Mesodermal cell (in vitro differentiated cells): ENCODE measurements around the gene ANGEL2.

Experiments
- H3K27ac ChIP-seq: 2 replicates; pipeline ENCODE4 v1.7.0; 2013; ENCODE audit warnings: mild to moderate bottlenecking, low read depth, low read length, moderate library complexity; ENCODE audit not compliant: severe bottlenecking
- H3K36me3 ChIP-seq: 2 replicates; pipeline ENCODE4 v1.7.1; 2013; ENCODE audit warnings: mild to moderate bottlenecking, low read length, moderate library complexity; ENCODE audit not compliant: control insufficient read depth, insufficient read depth
- H3K4me1 ChIP-seq: one replicate; pipeline ENCODE4 v1.7.1; 2013; ENCODE audit warnings: mild to moderate bottlenecking, low read length; ENCODE audit not compliant: insufficient read depth, control insufficient read depth, poor library complexity, severe bottlenecking
- H3K4me3 ChIP-seq: 2 replicates; pipeline ENCODE4 v1.7.0; 2013; ENCODE audit warnings: low read length, control low read depth, mild to moderate bottlenecking; ENCODE audit not compliant: insufficient read depth, poor library complexity, severe bottlenecking; ENCODE audit errors: extremely low read depth
- H3K9me3 ChIP-seq: 2 replicates; pipeline ENCODE4 v1.7.1; 2013; ENCODE audit warnings: mild to moderate bottlenecking, low read length, moderate library complexity; ENCODE audit not compliant: control insufficient read depth
- WGBS, 2 experiments: methylation state at CpG; one replicate each; pipeline ENCODE4 v1.1.5; 2013; ENCODE audit warnings: missing lambda C conversion rate in 2 of 2; ENCODE audit not compliant: insufficient coverage in 2 of 2; 5-methylcytosine and 5-hydroxymethylcytosine counted together

ANGEL2 gene

GRCh38 chr1:212950243-212951125, 65.2 kb downstream of the ANGEL2 start, which contains the start of gene VASH2:
Gene VASH2 (plus strand): TSS chr1:212950541. CDS start chr1:212951543, 1,002 bp downstream.
- 0 to 1% methylated on average over 40 to 53 of the region's 61 CpGs for whole genome bisulfite sequencing, 2 experiments
- no peaks in the 10 kb centered on the region for H3K9me3 ChIP-seq
- peaks cover 9% of the 10 kb centered on the region for H3K36me3 ChIP-seq
- peak within 1 kb of the TSS; percentile 68 for H3K4me3 ChIP-seq
- no peak within 1 kb of the TSS for H3K27ac ChIP-seq
- no peaks in the 10 kb centered on the region for H3K4me1 ChIP-seq

- Histone ChIP-seq H3K4me3 (peak overlapping the region; percentile 68), H3K36me3 (peaks cover 9% of the 10 kb centered on the region), H3K27ac (no peak overlapping the region), H3K9me3 (no peaks in the 10 kb centered on the region), H3K4me1 (no peaks in the 10 kb centered on the region)
- 43 to 44% methylated on average over 1 of the region's 2 CpGs for WGBS, 2 experiments
Measured at GRCh38 chr1:212949771-212950170, 65.9 kb downstream of the ANGEL2 start.

GRCh38 chr1:212946872-212947271, 68.8 kb downstream of the ANGEL2 start:
- H3K27ac ChIP-seq, result no peak overlapping the region
- no peak overlapping the region for H3K4me3 ChIP-seq
- H3K4me1 ChIP-seq, result no peaks in the 10 kb centered on the region
- no peaks in the 10 kb centered on the region for H3K36me3 ChIP-seq
- H3K9me3 ChIP-seq, result no peaks in the 10 kb centered on the region

- no peaks in the 10 kb centered on the region for H3K36me3 ChIP-seq
- no peak overlapping the region for H3K27ac ChIP-seq
- H3K9me3 ChIP-seq, result peaks cover 3% of the 10 kb centered on the region
- no peak overlapping the region for H3K4me3 ChIP-seq
- H3K4me1 ChIP-seq, result no peaks in the 10 kb centered on the region
- WGBS, 2 experiments, result 86 to 100% methylated on average over 1 to 2 of the region's 4 CpGs
Measured at GRCh38 chr1:212945463-212946160, 70.1 kb downstream of the ANGEL2 start.

- H3K4me1 ChIP-seq, result no peaks in the 10 kb centered on the region
- 83 to 100% methylated on average over 2 of the region's 2 CpGs for WGBS, 2 experiments
- peaks cover 6% of the 10 kb centered on the region for H3K9me3 ChIP-seq
Measured at GRCh38 chr1:212945056-212945455, 70.6 kb downstream of the ANGEL2 start.

GRCh38 chr1:212944229-212944901, 71.3 kb downstream of the ANGEL2 start:
- Histone ChIP-seq H3K9me3 (peaks cover 6% of the 10 kb centered on the region), H3K36me3 (no peaks in the 10 kb centered on the region), H3K4me1 (no peaks in the 10 kb centered on the region), H3K4me3 (no peak overlapping the region), H3K27ac (no peak overlapping the region)
- WGBS, 2 experiments, result 87 to 98% methylated on average over 4 to 5 of the region's 6 CpGs

More at GRCh38 chr1:212945056-212945455, 70.6 kb downstream of the ANGEL2 start:
- Histone ChIP-seq H3K36me3 (no peaks in the 10 kb centered on the region), H3K27ac (no peak overlapping the region), H3K4me3 (no peak overlapping the region)

- 92 to 96% methylated on average over 4 of the region's 4 CpGs for WGBS, 2 experiments
- no peaks in the 10 kb centered on the region for H3K36me3 ChIP-seq
- no peaks in the 10 kb centered on the region for H3K4me1 ChIP-seq
- no peak overlapping the region for H3K27ac ChIP-seq
- peaks cover 6% of the 10 kb centered on the region for H3K9me3 ChIP-seq
- H3K4me3 ChIP-seq, result no peak overlapping the region
Measured at GRCh38 chr1:212943393-212943710, 72.3 kb downstream of the ANGEL2 start.

GRCh38 chr1:212942679-212943392, 72.8 kb downstream of the ANGEL2 start:
- H3K36me3 ChIP-seq, result no peaks in the 10 kb centered on the region
- peaks cover 6% of the 10 kb centered on the region for H3K9me3 ChIP-seq
- H3K4me1 ChIP-seq, result no peaks in the 10 kb centered on the region
- H3K4me3 ChIP-seq, result no peak overlapping the region
- no peak overlapping the region for H3K27ac ChIP-seq
- 88 to 96% methylated on average over 4 to 5 of the region's 6 CpGs for WGBS, 2 experiments
